MCF 10A (cell line): ENCODE results near the gene COCH. TPM values are rescaled to one million over a fixed set of nuclear protein-coding genes. Genes with fewer than 3 reads are reported as not detected.
"Not testable (repeated sequence)": the region's sequence is repeated elsewhere in the genome, so short reads cannot be mapped to it uniquely, and the experiment has no call there.

Source experiments
- BruUV-seq: library from RNA; stranded (reverse); fragments of 400-500 nt; replicated peaks from 2 replicates; lab custom pipeline; 2021; lab: Mats Ljungman, UMichigan
- CTCF ChIA-PET: fragments of 300-600 bp; sonication (Branson Sonifier 250); formaldehyde crosslinking; extraction: SDS; loops from one replicate; lab custom pipeline; 2021; ENCODE audit warnings: antibody characterized with exemption, inconsistent platforms; lab: Yijun Ruan, JAX
- POLR2A ChIA-PET: fragments of 300-600, 350-650 bp; sonication (Branson Sonifier 250); formaldehyde crosslinking; extraction: SDS; loops from one replicate; lab custom pipeline; 2020; ENCODE audit warnings: antibody characterized with exemption, inconsistent platforms; lab: Yijun Ruan, JAX
- DNase-seq: peaks from one replicate; pipeline ENCODE4 v3.0.0-alpha.2; 2018; ENCODE audit not compliant: unreplicated experiment
- H3K27ac Mint-ChIP-seq: one replicate; pipeline ENCODE4 v1.8.0; 2022; ENCODE audit warnings: mild to moderate bottlenecking, low read depth, mixed read lengths; ENCODE audit not compliant: unreplicated experiment
- H3K27me3 Mint-ChIP-seq: one replicate; pipeline ENCODE4 v1.8.0; 2022; ENCODE audit warnings: mixed read lengths; ENCODE audit not compliant: insufficient read depth, unreplicated experiment
- H3K36me3 Mint-ChIP-seq: one replicate; pipeline ENCODE4 v1.8.0; 2022; ENCODE audit warnings: mild to moderate bottlenecking, moderate library complexity, mixed read lengths; ENCODE audit not compliant: insufficient read depth, unreplicated experiment
- H3K4me1 Mint-ChIP-seq: one replicate; pipeline ENCODE4 v1.8.0; 2022; ENCODE audit warnings: mixed read lengths; ENCODE audit not compliant: insufficient read depth, unreplicated experiment
- H3K4me3 Mint-ChIP-seq: one replicate; pipeline ENCODE4 v1.8.0; 2022; ENCODE audit warnings: mild to moderate bottlenecking, moderate library complexity, mixed read lengths; ENCODE audit not compliant: unreplicated experiment
- H3K9me3 Mint-ChIP-seq: one replicate; pipeline ENCODE4 v1.8.0; 2022; ENCODE audit warnings: mixed read lengths; ENCODE audit not compliant: unreplicated experiment
- CTCF ChIP-seq: fragments of 200-600 bp; IDR thresholded peaks from one replicate; pipeline ENCODE4 v1.8.0; 2022; ENCODE audit warnings: antibody characterized with exemption, mild to moderate bottlenecking; ENCODE audit not compliant: unreplicated experiment
- intact Hi-C: fragments of 100-400 bp; cut with micrococcal nuclease; formaldehyde crosslinking; loops from 2 replicates; pipeline ENCODE4 v1.14.1; 2022
- total RNA-seq: library from RNA; stranded (reverse); gene quantifications from 2 replicates; pipeline ENCODE4 v1.2.3, GENCODE V29; 2022

COCH gene
- total RNA-seq, 1 experiment from 2014 or later, result 0.23 TPM

- Mint-ChIP-seq H3K4me1 (no peaks in the 10 kb centered on the region), H3K27ac (no peak overlapping the region), H3K27me3 (no peaks in the 10 kb centered on the region), H3K9me3 (no peaks in the 10 kb centered on the region), H3K4me3 (no peak overlapping the region), H3K36me3 (peaks cover 63% of the 10 kb centered on the region)
- ChIA-PET POLR2A (no interaction called here), CTCF (no interaction called here)
- DNase-seq, result no peak
- no TSS peak for BruUV-seq
- no peak for TF ChIP-seq CTCF
- intact Hi-C loops, result no loop called here
These were observed 22.1 kb downstream of the COCH start for GRCh38 chr14:30896435-30896834.

DNA sequence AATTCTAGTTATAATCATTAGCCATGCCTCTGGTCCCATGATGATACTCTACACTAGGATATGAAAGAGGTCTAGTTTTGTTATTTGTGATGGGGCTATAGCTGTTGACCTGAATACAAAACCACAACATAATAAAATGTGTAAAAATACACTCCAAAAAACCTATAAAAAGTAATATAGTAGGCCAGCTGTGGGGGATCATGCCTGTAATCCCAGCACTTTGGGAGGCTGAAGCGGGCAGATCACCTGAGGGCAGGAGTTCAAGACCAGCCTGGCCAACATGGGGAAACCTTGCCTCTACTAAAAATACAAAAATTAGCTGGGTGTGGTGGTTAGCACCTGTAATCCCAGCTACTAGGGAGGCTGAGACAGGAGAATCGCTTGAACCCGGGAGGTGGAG, 22.8 kb downstream of the COCH start:
- DNase-seq, BruUV-seq, H3K4me1 Mint-ChIP-seq, H3K27me3 Mint-ChIP-seq, POLR2A ChIA-PET, H3K4me3 Mint-ChIP-seq, CTCF ChIA-PET, H3K27ac Mint-ChIP-seq, H3K9me3 Mint-ChIP-seq, intact Hi-C loops: not testable (repeated sequence)
- peaks cover 69% of the 10 kb centered on the region for H3K36me3 Mint-ChIP-seq

DNA sequence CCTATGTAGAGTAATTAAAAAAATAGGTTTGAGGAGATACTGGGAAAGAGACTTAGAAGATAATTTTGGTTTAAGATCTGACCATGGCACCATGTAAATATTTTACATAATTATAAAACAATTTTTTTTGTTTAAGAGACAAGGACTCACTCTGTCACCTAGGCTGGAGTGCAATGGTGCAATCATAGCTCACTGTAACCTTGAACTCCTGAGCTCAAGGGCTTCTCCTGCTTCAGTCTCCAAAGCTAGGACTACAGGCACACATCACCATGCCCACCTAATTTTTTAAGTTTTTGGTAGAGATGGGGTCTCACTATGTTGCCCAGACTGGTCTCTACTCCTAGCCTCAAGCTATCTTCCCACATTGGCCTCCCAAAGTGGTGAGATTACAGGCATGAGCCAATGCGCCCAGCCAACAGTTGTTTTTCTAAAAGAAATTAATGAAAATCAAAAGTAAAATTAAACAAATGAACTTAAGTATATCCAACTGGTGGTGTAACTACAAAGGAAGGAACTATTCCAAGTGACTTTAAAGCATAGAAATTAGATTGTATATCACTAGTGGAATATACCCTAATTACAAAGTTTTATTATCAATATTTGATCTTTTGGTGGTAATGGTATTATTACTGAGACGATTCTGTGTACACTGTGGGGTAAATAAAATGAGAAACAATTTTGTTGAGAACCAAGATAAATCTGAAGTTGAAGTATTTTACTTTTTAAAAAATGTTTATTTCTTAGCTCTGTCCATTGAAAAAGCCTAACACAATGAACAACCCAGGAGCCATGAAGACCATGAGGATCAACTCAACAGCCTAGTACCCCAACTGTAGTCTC, 29.1 kb downstream of the COCH start:
- no peaks in the 10 kb centered on the region for H3K4me1 Mint-ChIP-seq
- BruUV-seq, result no TSS peak
- DNase-seq, result no peak
- no peaks in the 10 kb centered on the region for H3K27me3 Mint-ChIP-seq
- H3K4me3 Mint-ChIP-seq, result no peak overlapping the region
- no peaks in the 10 kb centered on the region for H3K9me3 Mint-ChIP-seq
- ChIA-PET POLR2A (interaction anchor here (0.6 to 3.8 kb wide), 3 partner anchors 11 to 35 kb away, joined by 3 to 14 read pairs (median 3); no protein-coding TSS in a partner anchor), CTCF (interaction anchor here (0.6 to 1.3 kb wide), 4 partner anchors 12 to 248 kb away, joined by 3 to 6 read pairs (median 3); no protein-coding TSS in a partner anchor)
- intact Hi-C loops, result no loop called here
- no peak overlapping the region for H3K27ac Mint-ChIP-seq
- H3K36me3 Mint-ChIP-seq, result peaks cover 61% of the 10 kb centered on the region
- TF ChIP-seq CTCF, result no peak

- Mint-ChIP-seq H3K27ac (no peak overlapping the region), H3K4me3 (no peak overlapping the region), H3K36me3 (peaks cover 42% of the 10 kb centered on the region), H3K27me3 (no peaks in the 10 kb centered on the region), H3K4me1 (no peaks in the 10 kb centered on the region), H3K9me3 (no peaks in the 10 kb centered on the region)
- intact Hi-C loops, result loop anchor here (1.0 kb wide), 1 partner anchor 251 kb away; no protein-coding TSS in a partner anchor
- peak; percentile 38 for TF ChIP-seq CTCF
- peak; percentile 27 for DNase-seq
- ChIA-PET POLR2A (interaction anchor here (0.6 kb wide), 1 partner anchor 1306 kb away, joined by 3 read pairs; no protein-coding TSS in a partner anchor), CTCF (interaction anchor here (0.6 to 0.9 kb wide), 6 partner anchors 9 to 245 kb away, joined by 3 to 4 read pairs (median 3); no protein-coding TSS in a partner anchor)
- no TSS peak for BruUV-seq
These were observed 32.6 kb downstream of the COCH start for GRCh38 chr14:30906752-30907658.
